Epithelial cell of esophagus (primary cell): ENCODE results near the gene MAP10.
"Not testable (repeated sequence)": the region's sequence is repeated elsewhere in the genome, so short reads cannot be mapped to it uniquely, and the experiment has no call there.

ENCODE experiments used
- DNase-seq: peaks from one replicate; pipeline ENCODE4 v3.0.0; 2010; ENCODE audit warnings: low read depth
- H3K4me3 ChIP-seq: 2 replicates; pipeline ENCODE4 v1.5.1; 2011; ENCODE audit warnings: mild to moderate bottlenecking, low read length, control low read depth
- TF ChIP-seq, protein P1 (sequence below): IDR thresholded peaks from 2 replicates; pipeline ENCODE4 v1.5.1; 2011; ENCODE audit warnings: low read depth, mild to moderate bottlenecking, low read length, control low read depth, inconsistent platforms; ENCODE audit not compliant: insufficient read depth; ENCODE audit errors: missing control alignments

Gene MAP10

DNA sequence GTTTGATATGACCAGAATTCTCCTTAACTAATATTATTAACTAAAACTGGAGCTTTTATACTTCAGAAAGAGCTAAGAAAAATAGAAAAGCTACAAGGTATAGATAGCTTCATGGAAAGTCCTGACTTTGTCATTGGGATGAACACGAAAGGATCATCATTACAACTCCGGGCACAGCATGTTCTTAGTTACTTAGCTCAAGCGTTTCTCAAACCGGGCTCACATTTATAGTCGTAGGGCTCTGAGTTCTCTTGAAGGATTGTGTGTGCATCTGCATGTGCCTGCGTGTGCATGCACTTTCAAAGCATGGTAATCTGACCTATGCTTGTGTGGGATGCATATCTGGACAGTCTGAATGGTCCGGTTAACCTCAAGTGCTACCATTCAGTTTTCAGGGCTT, 20.4 kb upstream of the MAP10 start:
- TF ChIP-seq, protein P1, sequence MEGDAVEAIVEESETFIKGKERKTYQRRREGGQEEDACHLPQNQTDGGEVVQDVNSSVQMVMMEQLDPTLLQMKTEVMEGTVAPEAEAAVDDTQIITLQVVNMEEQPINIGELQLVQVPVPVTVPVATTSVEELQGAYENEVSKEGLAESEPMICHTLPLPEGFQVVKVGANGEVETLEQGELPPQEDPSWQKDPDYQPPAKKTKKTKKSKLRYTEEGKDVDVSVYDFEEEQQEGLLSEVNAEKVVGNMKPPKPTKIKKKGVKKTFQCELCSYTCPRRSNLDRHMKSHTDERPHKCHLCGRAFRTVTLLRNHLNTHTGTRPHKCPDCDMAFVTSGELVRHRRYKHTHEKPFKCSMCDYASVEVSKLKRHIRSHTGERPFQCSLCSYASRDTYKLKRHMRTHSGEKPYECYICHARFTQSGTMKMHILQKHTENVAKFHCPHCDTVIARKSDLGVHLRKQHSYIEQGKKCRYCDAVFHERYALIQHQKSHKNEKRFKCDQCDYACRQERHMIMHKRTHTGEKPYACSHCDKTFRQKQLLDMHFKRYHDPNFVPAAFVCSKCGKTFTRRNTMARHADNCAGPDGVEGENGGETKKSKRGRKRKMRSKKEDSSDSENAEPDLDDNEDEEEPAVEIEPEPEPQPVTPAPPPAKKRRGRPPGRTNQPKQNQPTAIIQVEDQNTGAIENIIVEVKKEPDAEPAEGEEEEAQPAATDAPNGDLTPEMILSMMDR: no peak
- no peak for DNase-seq
- H3K4me3 ChIP-seq: no peak overlapping the region

DNA sequence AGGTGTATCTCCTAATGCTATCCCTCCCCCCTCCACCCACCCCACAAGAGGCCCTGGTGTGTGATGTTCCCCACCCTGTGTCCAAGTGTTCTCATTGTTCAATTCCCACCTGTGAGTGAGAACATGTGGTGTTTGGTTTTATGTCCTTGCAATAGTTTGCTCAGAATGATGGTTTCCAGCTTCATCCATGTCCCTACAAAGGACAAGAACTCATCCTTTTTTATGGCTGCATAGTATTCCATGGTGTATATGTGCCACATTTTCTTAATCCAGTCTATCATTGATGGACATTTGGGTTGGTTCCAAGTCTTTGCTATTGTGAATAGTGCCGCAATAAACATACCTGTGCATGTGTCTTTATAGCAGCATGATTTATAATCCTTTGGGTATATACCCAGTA, 19.6 kb upstream of the MAP10 start:
- DNase-seq, H3K4me3 ChIP-seq: not testable (repeated sequence)

DNA sequence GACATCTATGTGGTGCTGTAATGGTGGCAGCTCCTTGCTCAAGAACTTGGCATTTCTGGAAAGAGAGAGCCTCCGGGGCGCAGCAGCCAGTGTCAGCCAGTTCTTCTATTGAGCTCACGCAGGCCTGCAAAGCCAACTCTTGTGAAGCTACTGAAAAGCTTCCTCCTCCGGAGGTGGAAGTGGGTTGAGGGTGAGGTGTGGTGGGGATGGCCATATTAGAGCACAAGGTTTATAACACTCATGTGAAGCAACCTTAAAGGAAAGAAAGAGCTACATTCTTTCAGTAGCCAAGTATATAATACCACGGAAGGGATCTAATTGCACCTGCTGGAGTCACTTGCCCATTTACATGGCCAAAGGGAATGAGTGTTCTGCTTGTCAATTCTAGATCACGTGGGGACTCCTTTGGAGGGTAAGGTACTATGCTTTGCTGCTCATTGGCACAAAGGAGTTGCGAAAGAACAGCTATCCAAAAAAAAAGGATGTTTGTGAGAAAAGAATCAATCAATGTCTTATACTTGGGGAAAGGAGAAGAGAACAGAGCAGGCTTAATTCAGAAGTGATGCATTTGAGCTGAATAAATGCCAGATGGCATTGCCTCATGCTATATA, 18.3 kb upstream of the MAP10 start:
- TF ChIP-seq, protein P1: no peak
- no peak for DNase-seq
- no peak overlapping the region for H3K4me3 ChIP-seq

DNA sequence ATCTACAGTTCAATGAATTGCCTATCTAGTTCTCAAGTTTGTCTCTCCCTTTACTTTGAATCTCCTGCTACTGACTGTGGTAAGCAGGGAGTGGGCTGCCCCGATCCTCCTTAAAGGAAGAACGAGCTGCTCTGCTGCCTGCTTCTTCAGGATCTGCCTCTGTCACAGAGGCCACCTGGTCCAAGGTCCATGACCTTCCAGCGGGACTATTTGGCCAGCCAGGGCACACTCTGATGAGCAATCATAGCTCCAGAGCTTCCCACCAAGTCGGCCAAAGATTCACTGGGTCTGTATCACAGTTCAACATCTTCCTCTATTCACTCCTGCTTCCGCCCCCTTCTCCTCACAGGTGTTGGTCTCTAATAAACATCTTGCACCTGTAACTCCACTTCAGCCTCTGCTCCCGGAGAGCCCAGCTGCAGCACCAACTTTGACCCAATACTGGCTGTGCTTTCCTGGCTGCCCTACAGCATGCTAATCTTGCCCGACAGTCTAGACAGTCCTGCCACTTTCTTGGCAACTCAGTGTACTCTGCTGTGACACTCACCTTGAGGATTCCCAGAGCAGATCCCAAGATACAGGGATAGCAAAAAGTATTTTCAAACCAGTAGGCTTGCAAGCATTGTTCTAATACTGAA, 16.9 kb upstream of the MAP10 start:
- H3K4me3 ChIP-seq: no peak overlapping the region
- TF ChIP-seq, protein P1: no peak
- no peak for DNase-seq

DNA sequence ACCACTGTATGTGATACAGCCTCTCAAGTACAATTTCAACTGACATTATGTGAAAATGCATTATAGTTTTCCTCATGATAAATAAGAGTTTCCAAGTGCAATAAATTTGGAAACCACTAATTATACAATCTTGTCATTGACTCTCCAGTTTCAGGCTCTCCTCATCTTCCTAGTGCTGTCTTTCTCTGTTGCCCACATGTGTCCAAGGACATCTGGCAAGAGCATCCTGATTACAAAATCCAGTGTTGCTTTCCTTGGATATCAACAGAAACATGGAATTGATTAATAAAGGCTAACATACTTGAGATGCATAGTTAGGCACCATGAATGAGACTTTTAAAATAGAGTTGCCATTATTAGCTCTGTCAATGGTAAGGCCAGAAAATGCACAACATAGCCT, 15.6 kb upstream of the MAP10 start:
- DNase-seq: no peak

DNA sequence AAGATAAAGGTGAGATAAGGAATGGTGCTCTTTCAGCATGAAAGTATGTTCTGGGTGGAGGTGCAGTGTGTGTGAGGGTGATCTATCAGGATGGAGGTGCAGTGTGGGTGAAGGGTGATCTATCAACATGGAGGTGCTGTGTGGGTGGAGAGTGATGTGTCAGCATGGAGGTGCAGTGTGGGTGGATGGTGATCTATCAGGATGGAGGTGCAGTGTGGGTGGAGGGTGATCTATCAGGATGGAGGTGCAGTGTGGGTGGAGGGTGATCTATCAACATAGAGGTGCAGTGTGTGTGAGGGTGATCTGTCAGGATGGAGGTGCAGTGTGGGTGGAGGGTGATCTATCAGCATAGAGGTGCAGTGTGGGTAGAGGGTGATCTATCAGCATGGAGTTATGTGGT, 12.3 kb upstream of the MAP10 start:
- H3K4me3 ChIP-seq: no peak overlapping the region
- no peak for DNase-seq
- TF ChIP-seq, protein P1: no peak

More for the DNA sequence above, 15.6 kb upstream of the MAP10 start:
- H3K4me3 ChIP-seq: no peak overlapping the region
- TF ChIP-seq, protein P1: no peak

DNA sequence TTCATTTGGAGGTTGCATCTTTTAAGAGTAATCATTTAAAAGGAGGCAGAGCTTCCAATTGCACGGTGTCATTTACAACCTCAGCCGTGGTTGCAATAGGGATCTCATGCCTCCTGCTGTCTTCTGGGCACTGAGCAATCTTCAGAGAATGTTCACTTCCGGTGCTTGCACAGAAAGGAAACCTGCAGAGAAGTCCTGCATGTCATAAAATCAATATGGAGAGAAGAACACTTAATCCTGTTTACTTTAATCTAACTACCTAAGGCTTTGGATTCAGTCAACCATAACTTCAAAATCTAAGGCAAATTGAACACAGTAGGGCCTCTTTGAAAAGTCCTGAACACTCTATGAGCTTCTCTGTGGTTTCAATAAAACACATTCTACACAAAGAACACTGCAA, 11.3 kb upstream of the MAP10 start:
- DNase-seq: peak; percentile 69
- TF ChIP-seq, protein P1: peak; percentile 59
- H3K4me3 ChIP-seq: no peak overlapping the region
